H1 (cell line): ENCODE data around the gene NUBP2. TPM values are rescaled to one million over a fixed set of nuclear protein-coding genes. Genes with fewer than 3 reads are reported as not detected.

Experiments
- ATF3 ChIP-seq: IDR thresholded peaks from 2 replicates; pipeline ENCODE4 v1.6.1; 2011; ENCODE audit warnings: low read depth, mild to moderate bottlenecking, low read length; ENCODE audit not compliant: insufficient read depth
- BCL11A ChIP-seq, 2 experiments: IDR thresholded peaks; one replicate each; pipeline ENCODE4 v1.6.1; 2011; ENCODE audit warnings: low read depth in 2 of 2, low read length in 2 of 2, mild to moderate bottlenecking in 2 of 2
- CHD2 ChIP-seq: IDR thresholded peaks from 2 replicates; pipeline ENCODE4 v1.6.1; 2012; ENCODE audit warnings: low read length, improper control_type of control experiment
- JUN ChIP-seq: IDR thresholded peaks from 2 replicates; pipeline ENCODE4 v1.6.1; 2011; ENCODE audit warnings: low read depth, mild to moderate bottlenecking, improper control_type of control experiment, low read length
- NANOG ChIP-seq: IDR thresholded peaks from 2 replicates; pipeline ENCODE4 v1.6.1; 2011; ENCODE audit warnings: low read length, low read depth, mild to moderate bottlenecking, inconsistent platforms; ENCODE audit not compliant: insufficient read depth, poor library complexity, severe bottlenecking
- NRF1 ChIP-seq: IDR thresholded peaks from 2 replicates; pipeline ENCODE4 v1.6.1; 2011; ENCODE audit warnings: mild to moderate bottlenecking, low read depth, low read length, improper control_type of control experiment
- SP1 ChIP-seq: IDR thresholded peaks from 2 replicates; pipeline ENCODE4 v1.6.1; 2011; ENCODE audit warnings: low read depth, low read length
- polyA plus RNA-seq, 7 experiments: library from polyadenylated mRNA; depleted of rRNA in 3 of 7; stranded (reverse) in 5 of 7; unstranded in 2 of 7; fragments of >200 nt in 5 of 7; fragments of 200-250 nt in 2 of 7; gene quantifications; 1 replicate in 5 of 7; 2 replicates in 1 of 7; 4 replicates in 1 of 7; pipeline versions ENCODE4 v1.2.1 to v1.2.3, GENCODE V29; 2011 to 2013; ENCODE audit warnings: missing spikeins in 2 of 7, mixed read lengths in 2 of 7
- total RNA-seq: library from RNA; stranded (reverse); fragmentation: NEBNext Ultra II Directional; extraction: Animal tissue kit (Norgen Biotek cat#: 25700); gene quantifications from 2 replicates; pipeline ENCODE4 v1.2.1, GENCODE V29; 2021

Gene NUBP2
- total and polyA plus RNA-seq, 2 of the 8 experiments (the other 6 are each of a cell fraction or from before 2014, with no cell fraction given), result 70.3 to 96.9 TPM

- TF ChIP-seq NRF1, result no peak
- no peak for TF ChIP-seq JUN
- no peak for TF ChIP-seq BCL11A (IDR thresholded peaks at IDR 0.05; ENCODE audit: low read depth in 2 of 2, low read length in 2 of 2)
- no peak for TF ChIP-seq NANOG
- no peak for TF ChIP-seq SP1
- TF ChIP-seq ATF3, result no peak
- no peak for TF ChIP-seq CHD2
These were observed 41.1 kb upstream of the NUBP2 start (continued) for GRCh38 chr16:1741553-1742165.
